HepG2 (cell line): Measurements from ENCODE around the gene PEPD. TPM values are rescaled to one million over a fixed set of nuclear protein-coding genes. Genes with fewer than 3 reads are reported as not detected.

ENCODE experiments used
- HMG20A ChIP-seq: IDR thresholded peaks from 2 replicates; pipeline ENCODE4 v1.6.1; 2016; ENCODE audit warnings: borderline replicate concordance
- MXD4 ChIP-seq: IDR thresholded peaks from 2 replicates; pipeline ENCODE4 v1.6.1; 2016; ENCODE audit warnings: mild to moderate bottlenecking, missing biosample characterization, missing genetic modification reagents
- NFIC ChIP-seq: IDR thresholded peaks from 2 replicates; pipeline ENCODE4 v1.6.1; 2012; ENCODE audit warnings: mild to moderate bottlenecking, low read length, inconsistent platforms
- SMARCC2 ChIP-seq: fragments of 450-650 bp; IDR thresholded peaks from 2 replicates; pipeline ENCODE4 v1.6.1; 2017; ENCODE audit warnings: antibody characterized with exemption, mild to moderate bottlenecking
- SOX5 ChIP-seq: IDR thresholded peaks from 2 replicates; pipeline ENCODE4 v1.6.1; 2016; ENCODE audit warnings: borderline replicate concordance
- SOX6 ChIP-seq, 2 experiments: fragments of 450-650 bp in 1 of 2; sonication (generic) in 1 of 2; formaldehyde crosslinking in 1 of 2; IDR thresholded peaks; 2 replicates each; pipeline versions ENCODE4 v1.4.0 to v1.6.1; 2017 to 2020; ENCODE audit warnings: antibody characterized with exemption in 1 of 2, mild to moderate bottlenecking in 1 of 2, missing genetic modification reagents in 1 of 2
- ZNF121 ChIP-seq: sonication (generic); formaldehyde crosslinking; IDR thresholded peaks from 2 replicates; pipeline ENCODE4 v1.5.0; 2020; ENCODE audit warnings: mild to moderate bottlenecking, missing genetic modification reagents
- ZNF24 ChIP-seq: fragments of 450-650 bp; IDR thresholded peaks from 2 replicates; pipeline ENCODE4 v1.6.1; 2017; ENCODE audit warnings: antibody characterized with exemption, mild to moderate bottlenecking
- ZNF572 ChIP-seq: sonication (generic); formaldehyde crosslinking; IDR thresholded peaks from 2 replicates; pipeline ENCODE4 v1.5.1; 2020; ENCODE audit warnings: mild to moderate bottlenecking, missing genetic modification reagents
- ZNF678 ChIP-seq: sonication (generic); formaldehyde crosslinking; IDR thresholded peaks from 2 replicates; pipeline ENCODE4 v1.4.0; 2020; ENCODE audit warnings: mild to moderate bottlenecking, missing genetic modification reagents
- ZZZ3 ChIP-seq: sonication (generic); formaldehyde crosslinking; IDR thresholded peaks from 2 replicates; pipeline ENCODE4 v1.4.0; 2020; ENCODE audit warnings: missing genetic modification reagents, mild to moderate bottlenecking, borderline replicate concordance
- polyA plus RNA-seq, 8 experiments: library from polyadenylated mRNA; depleted of rRNA in 3 of 8; stranded (reverse) in 7 of 8; unstranded in 1 of 8; fragments of >200 nt; fragmentation: Illumina TruSeq in 4 of 8; extraction: Trizol in 4 of 8; gene quantifications; 2 replicates each; pipeline versions ENCODE4 v1.2.1 to v1.2.3, GENCODE V29; 2011 to 2016; ENCODE audit warnings: low read depth in 4 of 8, missing spikeins in 1 of 8, mixed read lengths in 1 of 8; ENCODE audit not compliant: insufficient read depth in 1 of 8
- total RNA-seq, 5 experiments: library from RNA; depleted of rRNA; stranded (reverse); fragments of >200 nt; fragmentation: Illumina TruSeq; extraction: Trizol; gene quantifications; 2 replicates each; pipeline ENCODE4 v1.2.3, GENCODE V29; 2016; ENCODE audit warnings: low read depth in 1 of 5
- TF ChIP-seq, protein P1 (sequence below): IDR thresholded peaks from 2 replicates; pipeline ENCODE4 v1.6.1; 2016; ENCODE audit warnings: low read depth, borderline replicate concordance
- TF ChIP-seq, protein P2 (sequence below): sonication (generic); formaldehyde crosslinking; IDR thresholded peaks from 2 replicates; pipeline ENCODE4 v1.5.1; 2020; ENCODE audit warnings: mild to moderate bottlenecking, missing genetic modification reagents
- TF ChIP-seq, protein P3 (sequence below): fragments of 450-650 bp; IDR thresholded peaks from 2 replicates; pipeline ENCODE4 v1.6.1; 2017
- TF ChIP-seq, protein P4 (sequence below): sonication (generic); formaldehyde crosslinking; conservative IDR thresholded peaks from 2 replicates; pipeline ENCODE4 v1.4.0; 2020; ENCODE audit warnings: mild to moderate bottlenecking, missing genetic modification reagents, moderate library complexity

PEPD gene
- total and polyA plus RNA-seq, 2 of the 13 experiments (the other 11 are each of a cell fraction or from before 2014, with no cell fraction given): 60.7 to 75.1 TPM

DNA sequence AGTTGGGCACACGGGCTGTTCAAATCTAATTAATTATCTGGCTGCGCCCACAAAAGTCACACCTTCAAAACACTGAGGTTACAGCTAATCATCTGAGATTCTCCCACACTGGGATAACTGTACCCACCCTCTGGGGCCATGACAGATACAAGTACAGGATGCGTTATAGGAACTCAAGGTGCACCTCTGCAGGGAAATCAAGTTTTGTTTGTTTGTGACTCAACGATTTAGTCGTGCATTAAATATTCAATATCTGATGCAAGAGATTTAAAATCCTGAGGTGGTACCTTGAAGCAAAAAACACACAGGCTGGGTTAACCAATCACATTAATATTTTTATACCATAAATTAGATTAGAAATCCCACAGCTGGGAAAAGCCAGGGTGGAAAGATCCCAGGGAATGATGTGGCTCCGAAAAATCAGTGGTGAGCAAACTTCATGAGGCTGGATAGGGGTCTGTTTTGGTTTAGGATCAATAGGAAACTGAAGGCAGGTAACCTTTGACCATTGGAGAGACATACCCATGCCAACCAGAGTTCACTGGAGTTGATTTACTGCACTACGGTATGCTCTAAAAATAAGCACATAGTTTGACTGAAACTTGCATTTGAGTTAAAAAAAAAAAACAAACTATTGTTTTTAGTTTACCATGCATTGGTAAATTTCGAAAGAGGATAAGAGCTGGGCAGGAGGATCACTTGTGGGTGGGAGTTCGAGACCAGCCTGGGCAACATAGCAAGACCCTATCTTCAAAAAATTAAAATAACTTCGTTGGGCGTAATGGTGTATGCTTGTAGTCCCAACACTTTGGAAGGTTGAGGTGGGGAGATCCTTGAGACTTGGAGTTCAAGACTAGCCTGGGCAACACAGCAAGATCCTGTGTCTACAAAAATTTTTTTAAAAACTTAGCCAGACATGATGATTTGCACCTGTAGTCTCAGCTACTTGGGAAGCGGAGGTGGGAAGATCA is 172.0 kb downstream of the PEPD start (continued):
- TF ChIP-seq, protein P1, sequence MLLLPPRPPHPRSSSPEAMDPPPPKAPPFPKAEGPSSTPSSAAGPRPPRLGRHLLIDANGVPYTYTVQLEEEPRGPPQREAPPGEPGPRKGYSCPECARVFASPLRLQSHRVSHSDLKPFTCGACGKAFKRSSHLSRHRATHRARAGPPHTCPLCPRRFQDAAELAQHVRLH (CRISPR knock-in tag): no peak
- TF ChIP-seq ZNF572 (no peak), SOX6 (IDR thresholded peaks at IDR 0.05) (no peak), SOX6 (CRISPR knock-in tag; IDR thresholded peaks at IDR 0.05) (peak; percentile 67), SMARCC2 (no peak), MXD4 (no peak), HMG20A (no peak), ZNF678 (CRISPR knock-in tag) (no peak), ZZZ3 (CRISPR knock-in tag) (no peak), ZNF121 (CRISPR knock-in tag) (peak; percentile 94), SOX5 (CRISPR knock-in tag) (no peak), ZNF24 (no peak), NFIC (no peak)
- TF ChIP-seq, protein P2, sequence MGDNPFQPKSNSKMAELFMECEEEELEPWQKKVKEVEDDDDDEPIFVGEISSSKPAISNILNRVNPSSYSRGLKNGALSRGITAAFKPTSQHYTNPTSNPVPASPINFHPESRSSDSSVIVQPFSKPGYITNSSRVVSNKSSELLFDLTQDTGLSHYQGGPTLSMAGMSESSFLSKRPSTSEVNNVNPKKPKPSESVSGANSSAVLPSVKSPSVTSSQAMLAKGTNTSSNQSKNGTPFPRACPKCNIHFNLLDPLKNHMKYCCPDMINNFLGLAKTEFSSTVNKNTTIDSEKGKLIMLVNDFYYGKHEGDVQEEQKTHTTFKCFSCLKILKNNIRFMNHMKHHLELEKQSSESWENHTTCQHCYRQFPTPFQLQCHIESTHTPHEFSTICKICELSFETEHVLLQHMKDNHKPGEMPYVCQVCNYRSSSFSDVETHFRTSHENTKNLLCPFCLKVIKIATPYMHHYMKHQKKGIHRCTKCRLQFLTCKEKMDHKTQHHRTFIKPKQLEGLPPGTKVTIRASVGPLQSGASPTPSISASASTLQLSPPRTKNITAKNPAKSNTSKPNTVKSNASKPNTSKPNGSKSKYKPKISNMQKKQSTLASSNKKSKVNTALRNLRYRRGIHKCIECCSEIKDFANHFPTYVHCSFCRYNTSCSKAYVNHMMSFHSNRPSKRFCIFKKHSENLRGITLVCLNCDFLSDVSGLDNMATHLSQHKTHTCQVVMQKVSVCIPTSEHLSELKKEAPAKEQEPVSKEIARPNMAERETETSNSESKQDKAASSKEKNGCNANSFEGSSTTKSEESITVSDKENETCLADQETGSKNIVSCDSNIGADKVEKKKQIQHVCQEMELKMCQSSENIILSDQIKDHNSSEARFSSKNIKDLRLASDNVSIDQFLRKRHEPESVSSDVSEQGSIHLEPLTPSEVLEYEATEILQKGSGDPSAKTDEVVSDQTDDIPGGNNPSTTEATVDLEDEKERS (CRISPR knock-in tag): 0 out of 2 replicates have a peak, but pooled peaks have one; percentile 36
- TF ChIP-seq, protein P3, sequence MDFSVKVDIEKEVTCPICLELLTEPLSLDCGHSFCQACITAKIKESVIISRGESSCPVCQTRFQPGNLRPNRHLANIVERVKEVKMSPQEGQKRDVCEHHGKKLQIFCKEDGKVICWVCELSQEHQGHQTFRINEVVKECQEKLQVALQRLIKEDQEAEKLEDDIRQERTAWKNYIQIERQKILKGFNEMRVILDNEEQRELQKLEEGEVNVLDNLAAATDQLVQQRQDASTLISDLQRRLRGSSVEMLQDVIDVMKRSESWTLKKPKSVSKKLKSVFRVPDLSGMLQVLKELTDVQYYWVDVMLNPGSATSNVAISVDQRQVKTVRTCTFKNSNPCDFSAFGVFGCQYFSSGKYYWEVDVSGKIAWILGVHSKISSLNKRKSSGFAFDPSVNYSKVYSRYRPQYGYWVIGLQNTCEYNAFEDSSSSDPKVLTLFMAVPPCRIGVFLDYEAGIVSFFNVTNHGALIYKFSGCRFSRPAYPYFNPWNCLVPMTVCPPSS: no peak
- TF ChIP-seq, protein P4, sequence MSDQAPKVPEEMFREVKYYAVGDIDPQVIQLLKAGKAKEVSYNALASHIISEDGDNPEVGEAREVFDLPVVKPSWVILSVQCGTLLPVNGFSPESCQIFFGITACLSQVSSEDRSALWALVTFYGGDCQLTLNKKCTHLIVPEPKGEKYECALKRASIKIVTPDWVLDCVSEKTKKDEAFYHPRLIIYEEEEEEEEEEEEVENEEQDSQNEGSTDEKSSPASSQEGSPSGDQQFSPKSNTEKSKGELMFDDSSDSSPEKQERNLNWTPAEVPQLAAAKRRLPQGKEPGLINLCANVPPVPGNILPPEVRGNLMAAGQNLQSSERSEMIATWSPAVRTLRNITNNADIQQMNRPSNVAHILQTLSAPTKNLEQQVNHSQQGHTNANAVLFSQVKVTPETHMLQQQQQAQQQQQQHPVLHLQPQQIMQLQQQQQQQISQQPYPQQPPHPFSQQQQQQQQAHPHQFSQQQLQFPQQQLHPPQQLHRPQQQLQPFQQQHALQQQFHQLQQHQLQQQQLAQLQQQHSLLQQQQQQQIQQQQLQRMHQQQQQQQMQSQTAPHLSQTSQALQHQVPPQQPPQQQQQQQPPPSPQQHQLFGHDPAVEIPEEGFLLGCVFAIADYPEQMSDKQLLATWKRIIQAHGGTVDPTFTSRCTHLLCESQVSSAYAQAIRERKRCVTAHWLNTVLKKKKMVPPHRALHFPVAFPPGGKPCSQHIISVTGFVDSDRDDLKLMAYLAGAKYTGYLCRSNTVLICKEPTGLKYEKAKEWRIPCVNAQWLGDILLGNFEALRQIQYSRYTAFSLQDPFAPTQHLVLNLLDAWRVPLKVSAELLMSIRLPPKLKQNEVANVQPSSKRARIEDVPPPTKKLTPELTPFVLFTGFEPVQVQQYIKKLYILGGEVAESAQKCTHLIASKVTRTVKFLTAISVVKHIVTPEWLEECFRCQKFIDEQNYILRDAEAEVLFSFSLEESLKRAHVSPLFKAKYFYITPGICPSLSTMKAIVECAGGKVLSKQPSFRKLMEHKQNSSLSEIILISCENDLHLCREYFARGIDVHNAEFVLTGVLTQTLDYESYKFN: peak; percentile 43; the same call in 1 of the 2 replicates
